Esophagus squamous epithelium (tissue), 5 donors: Measurements from ENCODE around the gene SOX13. TPM values are rescaled to one million over a fixed set of nuclear protein-coding genes. Genes with fewer than 3 reads are reported as not detected.

Source experiments
- DNase-seq: peaks from one replicate; lab custom pipeline; 2025; lab: John Stamatoyannopoulos, UW
- H3K27ac ChIP-seq, 4 donors: fragments of 200-600 bp; sonication (generic); one replicate each; pipeline ENCODE4 v1.5.1; 2016 to 2019; ENCODE audit warnings: mild to moderate bottlenecking in 1 of 4
- H3K27me3 ChIP-seq, 4 donors: fragments of 200-600 bp; sonication (generic); 1 replicate in 3 of 4; 2 replicates in 1 of 4; pipeline versions ENCODE4 v1.5.1 to v1.6.0; 2017 to 2021; ENCODE audit warnings: antibody characterized with exemption in 1 of 4
- H3K36me3 ChIP-seq, 3 donors: fragments of 200-600 bp; sonication (generic); one replicate each; pipeline ENCODE4 v1.5.1; 2016 to 2019
- H3K4me1 ChIP-seq, 3 donors: fragments of 200-600 bp; sonication (generic); one replicate each; pipeline ENCODE4 v1.5.1; 2017 to 2019
- H3K4me3 ChIP-seq, 4 donors: fragments of 200-600 bp; sonication (generic); 1 replicate in 3 of 4; 2 replicates in 1 of 4; pipeline ENCODE4 v1.5.1; 2016 to 2019; ENCODE audit warnings: mild to moderate bottlenecking in 2 of 4, moderate library complexity in 1 of 4
- H3K9me3 ChIP-seq, 3 donors: fragments of 200-600 bp; sonication (generic); one replicate each; pipeline ENCODE4 v1.5.1; 2016 to 2019
- CTCF ChIP-seq, 6 experiments: fragments of 450-650 bp in 4 of 6; fragments of 200-600 bp in 2 of 6; sonication (generic) in 2 of 6; IDR thresholded peaks; one replicate each; pipeline ENCODE4 v1.5.1; 2016 to 2019; ENCODE audit warnings: antibody characterized with exemption in 6 of 6, mild to moderate bottlenecking in 4 of 6, moderate library complexity in 4 of 6
- POLR2A ChIP-seq, 4 donors: fragments of 450-650 bp; IDR thresholded peaks; one replicate each; pipeline ENCODE4 v1.6.1; 2017; ENCODE audit warnings: antibody characterized with exemption in 4 of 4, mild to moderate bottlenecking in 4 of 4, moderate library complexity in 3 of 4
- WGBS, 2 donors: methylation state at CpG; one replicate each; pipeline ENCODE4 v1.1.5; 2018; 5-methylcytosine and 5-hydroxymethylcytosine counted together
- intact Hi-C: fragments of 100-400 bp; cut with DNase I; formaldehyde crosslinking; loops from one replicate; pipeline ENCODE4 v1.15.0; 2022
- total RNA-seq, 4 donors: library from RNA; depleted of rRNA; stranded (reverse); fragments of >200 nt; gene quantifications; one replicate each; pipeline ENCODE4 v1.1.0, GENCODE V29; 2016
- donor health status: DM: yes; HTN: yes; CAD: no.

The SOX13 gene
- total RNA-seq, 4 donors from 2014 or later, result 9.0 to 21.2 (median 14.5) TPM

GRCh38 chr1:204080163-204080903 lies 7.4 kb downstream of the SOX13 start:
- Histone ChIP-seq H3K36me3 (no peaks in the 10 kb centered on the region), H3K4me3 (peak overlapping the region in 2 of 4 donors; percentile 7 to 37), H3K4me1 (peaks cover 52 to 100% (median 74%) of the 10 kb centered on the region in 3 donors), H3K9me3 (no peaks in the 10 kb centered on the region), H3K27me3 (no peaks in the 10 kb centered on the region), H3K27ac (peak overlapping the region; percentile 81 to 89 (median 86))
- 44 to 82% methylated on average over 1 to 2 of the region's 8 CpGs for WGBS, 2 donors
- intact Hi-C loops, result no loop called here
- no peak for TF ChIP-seq CTCF (IDR thresholded peaks at IDR 0.05)
- TF ChIP-seq POLR2A (IDR thresholded peaks at IDR 0.05), result no peak
- DNase-seq, result no peak

- 42 to 43% methylated on average over 12 to 13 of the region's 13 CpGs for WGBS, 2 donors
- Histone ChIP-seq H3K4me3 (peak overlapping the region in 1 of 4 donors; percentile 32), H3K36me3 (no peaks in the 10 kb centered on the region), H3K27ac (peak overlapping the region; percentile 77 to 89 (median 84)), H3K27me3 (no peaks in the 10 kb centered on the region), H3K4me1 (peaks cover 46 to 100% (median 68%) of the 10 kb centered on the region in 3 donors), H3K9me3 (no peaks in the 10 kb centered on the region)
- no peak for DNase-seq
- intact Hi-C loops, result no loop called here
- TF ChIP-seq POLR2A (IDR thresholded peaks at IDR 0.05), result no peak
- TF ChIP-seq CTCF (IDR thresholded peaks at IDR 0.05), result no peak
Observed at GRCh38 chr1:204081164-204081790, 8.4 kb downstream of the SOX13 start.

GRCh38 chr1:204081791-204082513 lies 9.0 kb downstream of the SOX13 start:
- H3K4me3 ChIP-seq, result peak overlapping the region in 1 of 4 donors; percentile 32
- H3K27me3 ChIP-seq, result no peaks in the 10 kb centered on the region
- H3K36me3 ChIP-seq, result no peaks in the 10 kb centered on the region
- peaks cover 46 to 100% (median 63%) of the 10 kb centered on the region in 3 donors for H3K4me1 ChIP-seq
- no peaks in the 10 kb centered on the region for H3K9me3 ChIP-seq
- TF ChIP-seq CTCF (IDR thresholded peaks at IDR 0.05), result no peak
- peak overlapping the region; percentile 43 to 89 (median 82) for H3K27ac ChIP-seq
- DNase-seq, result no peak
- intact Hi-C loops, result no loop called here
- 68 to 76% methylated on average over 7 of the region's 8 CpGs for WGBS, 2 donors

- Histone ChIP-seq H3K27ac (peak overlapping the region; percentile 15 to 89 (median 79)), H3K4me3 (no peak overlapping the region), H3K9me3 (no peaks in the 10 kb centered on the region), H3K27me3 (no peaks in the 10 kb centered on the region), H3K4me1 (peaks cover 52 to 100% (median 68%) of the 10 kb centered on the region in 3 donors), H3K36me3 (no peaks in the 10 kb centered on the region)
- no peak for TF ChIP-seq POLR2A (IDR thresholded peaks at IDR 0.05)
- no peak for TF ChIP-seq CTCF (IDR thresholded peaks at IDR 0.05)
- intact Hi-C loops, result no loop called here
- DNase-seq, result no peak
- 90 to 93% methylated on average over 7 of the region's 7 CpGs for WGBS, 2 donors
Observed at GRCh38 chr1:204083491-204083890, 10.6 kb downstream of the SOX13 start.
